ACHN (cell line): ENCODE measurements around the gene TBC1D16.
"Not testable (repeated sequence)": the region's sequence is repeated elsewhere in the genome, so short reads cannot be mapped to it uniquely, and the experiment has no call there.

Source experiments
- DNase-seq: peaks from one replicate; pipeline ENCODE4 v3.0.0-alpha.2; 2015
- in situ Hi-C: cut with HindIII; loops from 2 replicates; pipeline ENCODE4 v1.10.0; 2017; ENCODE audit warnings: low sequenced_read_pairs, low pct_ligation_motif_present, low pct_unique_long_range_greater_than_20kb

Gene TBC1D16

DNA sequence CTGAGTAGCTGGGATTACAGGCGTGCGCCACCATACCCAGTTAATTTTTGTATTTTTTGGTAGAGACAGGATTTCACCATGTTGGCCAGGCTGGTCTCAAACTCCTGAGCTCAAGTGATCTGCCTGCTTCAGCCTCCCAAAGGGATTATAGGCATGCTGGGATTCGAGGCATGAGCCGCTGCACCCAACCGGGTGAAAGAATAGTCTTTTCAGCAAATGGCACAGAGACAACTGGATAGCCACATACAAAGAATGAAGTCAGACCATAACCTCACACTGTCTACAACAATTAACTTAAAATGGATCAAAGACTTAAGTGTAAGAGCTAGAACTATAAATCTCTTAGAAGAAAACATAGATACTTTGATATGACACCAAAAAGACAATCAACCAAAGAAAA, 67.6 kb downstream of the TBC1D16 start:
- in situ Hi-C loops, result no loop called here
- DNase-seq, result no peak

DNA sequence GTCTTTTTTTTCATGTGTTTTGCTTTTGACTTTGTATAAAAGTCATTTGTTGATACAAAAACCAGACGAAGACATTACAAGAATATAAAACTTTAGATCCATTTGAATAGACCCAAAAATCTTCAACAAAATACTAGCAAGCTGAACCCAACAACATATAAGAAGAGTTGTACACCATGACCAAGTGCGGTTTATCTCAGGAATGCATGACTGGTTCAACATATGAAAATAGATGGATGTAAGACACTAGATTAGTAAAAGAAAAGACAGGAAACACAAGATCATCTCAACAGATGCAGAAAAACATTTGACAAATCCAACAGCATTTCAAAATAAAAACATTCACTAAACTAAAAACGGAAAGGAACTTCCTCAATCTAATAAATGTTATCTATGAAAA, 69.0 kb downstream of the TBC1D16 start:
- in situ Hi-C loops, result no loop called here

DNA sequence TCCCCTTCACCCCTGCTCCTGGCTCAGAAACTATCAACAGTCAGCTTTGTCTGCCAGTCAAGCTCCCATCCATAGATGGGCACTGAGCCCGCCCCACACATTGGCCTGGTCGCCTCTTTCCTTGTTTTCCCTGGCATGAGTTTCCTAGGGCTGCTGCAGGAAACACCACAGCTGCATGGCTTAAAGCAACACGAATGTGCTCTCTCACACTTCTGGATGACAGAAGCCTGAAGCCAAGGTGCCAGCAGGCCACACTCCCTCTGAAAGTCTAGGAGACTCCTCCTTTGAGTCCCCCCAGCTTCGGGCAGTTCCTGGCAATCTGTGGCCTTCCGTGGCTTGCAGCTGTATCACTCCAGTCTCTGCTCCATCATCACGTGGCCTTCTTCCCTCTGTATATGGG, 69.9 kb downstream of the TBC1D16 start:
- DNase-seq, result no peak
- in situ Hi-C loops, result no loop called here

More for the DNA sequence above, 69.0 kb downstream of the TBC1D16 start:
- DNase-seq, result no peak

DNA sequence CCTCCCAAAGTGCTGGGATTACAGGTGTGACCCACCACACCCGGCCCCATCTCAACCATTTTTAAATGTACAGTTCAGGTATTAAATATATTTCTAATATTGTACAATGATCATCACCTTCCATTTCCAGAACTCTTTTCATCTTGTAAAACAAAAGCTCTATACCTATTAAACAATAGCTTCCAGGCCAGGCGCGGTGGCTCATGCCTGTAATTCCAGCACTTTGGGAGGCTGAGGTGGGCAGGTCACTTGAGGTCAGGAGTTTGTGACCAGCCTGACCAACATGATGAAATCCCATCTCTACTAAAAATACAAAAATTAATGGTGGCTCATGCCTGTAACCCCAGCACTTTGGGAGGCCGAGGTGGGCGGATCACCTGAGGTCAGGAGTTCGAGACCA, 73.2 kb downstream of the TBC1D16 start:
- in situ Hi-C loops, DNase-seq: not testable (repeated sequence)

DNA sequence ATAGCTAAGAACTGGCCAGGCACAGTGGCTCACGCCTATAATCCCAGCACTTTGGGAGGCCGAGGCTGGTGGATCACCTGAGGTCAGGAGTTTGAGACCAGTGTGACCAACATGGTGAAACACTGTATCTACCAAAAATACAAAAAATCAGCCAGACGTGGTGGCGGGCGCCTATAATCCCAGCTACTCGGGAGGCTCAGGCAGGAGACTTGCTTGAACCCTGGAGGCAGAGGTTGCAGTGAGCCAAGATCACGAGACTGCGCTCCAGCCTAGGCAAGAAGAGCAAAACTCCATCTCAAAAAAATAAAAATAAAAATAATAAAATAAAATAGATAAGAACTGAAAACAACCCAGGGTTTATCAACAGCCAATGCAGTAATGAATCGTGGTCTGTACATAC, 74.1 kb downstream of the TBC1D16 start:
- DNase-seq, in situ Hi-C loops: not testable (repeated sequence)

DNA sequence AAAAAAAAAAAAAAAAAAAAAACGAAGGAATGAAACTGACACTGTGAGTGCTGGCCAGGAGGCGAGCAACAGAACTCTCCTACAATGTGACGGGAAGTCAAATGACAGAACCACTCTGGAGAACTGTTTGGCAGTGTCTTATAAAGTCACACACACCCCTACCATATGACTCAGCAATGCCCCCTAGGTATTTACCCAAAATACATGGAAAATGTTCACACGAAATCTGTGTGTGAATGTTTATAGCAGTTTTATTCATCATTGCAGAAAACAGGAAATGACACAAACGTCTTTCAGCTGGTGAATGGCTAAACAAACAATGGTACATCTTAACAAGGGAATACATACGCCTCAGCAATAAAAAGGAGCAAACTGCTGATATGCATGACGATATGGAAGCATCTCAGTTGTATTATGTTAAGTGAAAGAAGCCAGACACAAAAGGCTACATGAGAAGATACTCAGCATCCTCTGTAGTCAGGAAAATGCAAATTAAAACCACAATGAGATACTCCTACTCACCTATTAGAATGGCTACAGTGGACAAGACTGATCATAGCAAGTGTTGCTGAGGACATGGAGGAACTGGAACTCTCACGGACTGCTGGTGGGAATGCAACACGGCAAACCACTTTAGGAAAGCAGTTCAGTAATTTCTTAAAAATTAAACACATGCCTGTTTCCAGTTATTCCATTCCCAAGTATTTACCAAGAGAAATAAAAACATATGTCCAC, 74.7 kb downstream of the TBC1D16 start:
- in situ Hi-C loops, result no loop called here
- DNase-seq, result no peak

DNA sequence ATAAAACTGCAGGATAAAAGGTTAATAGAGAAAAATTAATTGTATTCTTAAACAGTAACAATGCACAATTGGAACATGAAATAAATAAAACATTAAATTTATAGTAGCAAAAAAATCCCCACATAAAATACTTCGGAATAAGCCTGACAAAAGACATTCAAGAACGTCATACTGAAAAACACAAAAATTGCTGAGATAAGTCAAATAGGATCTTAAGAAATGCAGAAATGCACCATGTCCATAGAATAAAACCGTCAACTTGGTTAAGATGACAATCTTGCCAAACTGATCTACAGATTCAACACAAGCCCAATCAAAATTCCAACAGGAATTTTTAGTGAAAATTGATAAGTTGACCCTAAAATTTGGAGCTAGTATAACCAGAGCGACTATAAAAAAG, 76.6 kb downstream of the TBC1D16 start:
- DNase-seq, result no peak
- in situ Hi-C loops, result no loop called here

DNA sequence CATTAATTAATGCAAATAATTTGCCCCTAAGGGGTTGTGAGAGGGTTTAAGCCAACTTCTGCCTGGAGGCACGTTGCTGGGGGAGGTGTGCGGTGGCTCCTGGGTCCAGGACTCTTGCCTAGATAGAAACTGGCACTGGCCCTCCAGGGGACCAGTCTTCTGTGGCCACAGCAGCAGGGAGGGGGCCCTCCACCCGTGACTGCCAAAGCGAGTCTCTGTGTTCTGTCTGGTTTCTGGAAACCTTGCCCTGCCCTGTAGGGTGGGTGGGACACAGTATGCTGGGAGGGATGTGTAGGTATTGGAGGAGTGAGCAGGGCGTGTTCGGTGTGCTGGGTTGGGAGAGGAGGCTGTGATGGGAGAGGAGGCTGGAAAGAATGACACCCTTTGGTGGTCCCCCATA, 78.8 kb downstream of the TBC1D16 start:
- DNase-seq, result no peak
- in situ Hi-C loops, result no loop called here

DNA sequence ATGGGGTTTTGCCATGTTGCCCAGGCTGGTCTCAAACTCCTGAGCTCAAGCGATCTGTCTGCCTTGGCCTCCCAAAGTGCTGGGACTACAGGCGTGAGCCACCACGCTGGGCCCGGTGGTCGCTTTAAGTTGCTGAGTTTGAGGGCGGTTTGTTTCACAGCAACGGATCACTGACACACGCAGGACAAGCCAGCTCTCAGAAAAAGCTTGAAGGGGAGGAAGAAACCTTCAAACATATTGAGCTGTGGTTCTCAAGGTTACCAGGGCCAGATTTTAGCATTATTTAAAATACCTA, 79.3 kb downstream of the TBC1D16 start:
- in situ Hi-C loops, DNase-seq: not testable (repeated sequence)

DNA sequence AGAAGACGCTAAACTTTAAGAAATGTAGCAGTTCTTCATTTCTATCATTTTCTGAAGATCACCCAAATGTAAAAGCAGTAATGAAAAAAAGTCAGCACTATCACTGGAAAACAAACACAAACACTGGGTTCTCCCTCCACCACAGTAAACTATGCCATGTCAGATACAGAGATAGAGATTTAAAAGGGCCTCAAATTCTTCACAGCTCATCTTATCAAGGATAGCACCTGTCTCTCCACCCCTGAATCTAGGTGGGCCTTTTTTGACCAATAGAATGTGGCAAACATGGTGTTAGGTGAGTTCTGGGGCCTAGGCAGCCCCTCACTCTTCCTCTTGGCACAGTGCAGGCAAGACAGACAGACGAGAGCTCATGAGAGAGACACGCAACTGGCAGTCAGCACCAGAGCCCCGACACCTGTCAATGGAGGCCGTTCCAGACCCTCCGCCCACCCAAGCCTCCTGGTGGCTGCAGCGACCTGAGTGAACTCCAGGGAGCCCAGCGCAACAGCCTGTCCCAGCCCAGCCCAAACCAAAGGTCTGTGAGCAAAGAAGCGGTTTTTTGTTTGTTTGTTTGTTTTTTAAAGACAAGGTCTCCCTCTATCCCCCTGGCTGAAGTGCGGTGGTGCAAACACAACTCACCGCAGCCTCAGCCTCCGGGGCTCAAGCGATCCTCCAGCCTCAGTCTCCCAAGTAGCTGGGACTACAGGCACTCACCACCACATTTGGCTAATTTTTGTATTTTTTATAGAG, 79.8 kb downstream of the TBC1D16 start:
- DNase-seq, result no peak
- in situ Hi-C loops, result no loop called here

DNA sequence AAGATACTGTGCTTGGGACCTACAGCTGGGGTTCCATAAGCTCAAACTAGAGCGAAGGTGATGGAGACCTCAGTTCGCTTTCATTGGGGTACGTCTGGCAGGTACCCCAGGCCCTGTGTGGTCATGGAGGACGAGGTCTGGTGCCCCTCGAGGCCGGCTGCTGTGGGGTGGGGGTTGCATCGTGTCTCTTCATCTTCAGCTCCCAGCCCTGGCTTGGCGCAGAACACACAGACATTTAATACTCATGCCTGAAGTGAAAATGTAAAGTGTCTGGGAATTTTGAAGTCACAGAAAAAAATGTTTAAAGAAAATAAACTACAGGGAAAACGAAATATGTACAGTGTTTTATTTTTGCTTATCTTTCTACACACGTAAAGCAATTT, 80.5 kb downstream of the TBC1D16 start:
- DNase-seq, result no peak
- in situ Hi-C loops, result no loop called here

DNA sequence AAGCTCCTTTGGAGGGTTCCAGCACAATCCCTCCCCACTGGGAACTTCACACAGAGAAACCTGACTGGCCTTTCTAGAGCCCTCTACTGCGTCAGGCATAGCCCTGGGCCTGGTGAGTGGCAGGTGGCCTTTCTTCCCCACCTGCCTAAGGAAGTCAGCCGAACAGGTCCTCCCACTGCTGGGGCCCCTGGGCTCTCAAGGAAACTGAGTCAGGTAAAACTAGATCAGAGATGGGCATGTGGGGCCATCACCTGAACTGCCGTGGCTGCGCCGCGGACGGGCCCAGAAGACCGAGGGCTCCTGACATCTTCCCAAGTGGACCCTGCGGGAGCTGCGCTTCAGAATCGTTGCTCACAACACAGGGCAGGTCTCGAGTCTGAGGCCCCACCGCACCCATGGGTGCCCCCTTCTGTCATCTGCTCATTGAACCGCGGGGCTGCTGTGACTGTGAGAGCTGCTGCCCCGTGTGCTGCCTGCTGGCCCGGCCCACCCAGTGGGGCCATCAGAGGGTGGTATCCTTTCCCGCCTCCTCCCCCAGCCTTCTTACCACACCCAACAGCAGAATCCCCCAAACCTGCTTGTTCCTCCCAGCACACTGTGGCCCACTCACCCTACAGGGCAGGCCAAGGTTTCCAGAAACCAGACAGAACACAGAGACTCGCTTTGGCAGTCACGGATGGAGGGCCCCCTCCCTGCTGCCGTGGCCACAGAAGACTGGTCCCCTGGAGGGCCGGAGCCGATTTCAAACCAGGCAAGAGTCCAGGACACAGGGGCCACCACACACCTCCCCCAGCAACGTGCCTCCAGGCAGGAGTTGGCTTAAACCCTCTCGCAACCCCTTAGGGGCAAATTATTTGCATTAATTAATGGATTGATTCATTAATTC, 81.1 kb downstream of the TBC1D16 start:
- no peak for DNase-seq
- in situ Hi-C loops, result no loop called here

DNA sequence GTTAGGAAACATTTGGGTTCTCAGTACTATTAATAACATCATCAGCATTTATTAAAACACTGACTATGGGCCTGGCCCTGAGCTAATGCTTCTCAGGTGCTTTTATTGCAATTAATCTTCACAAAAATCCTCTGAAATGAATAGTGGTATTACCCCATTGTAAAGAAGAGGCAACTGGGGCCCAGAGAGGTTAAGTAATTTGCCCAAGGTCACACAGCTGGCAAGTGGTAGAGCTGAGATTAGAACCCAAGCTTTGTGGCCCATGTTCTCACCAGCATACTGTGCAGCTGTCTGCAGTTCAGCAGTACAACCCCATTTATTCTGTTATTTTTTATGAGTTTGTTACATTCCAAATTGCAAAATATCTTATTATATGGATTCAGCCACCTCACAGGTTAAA, 82.3 kb downstream of the TBC1D16 start:
- in situ Hi-C loops, result no loop called here

DNA sequence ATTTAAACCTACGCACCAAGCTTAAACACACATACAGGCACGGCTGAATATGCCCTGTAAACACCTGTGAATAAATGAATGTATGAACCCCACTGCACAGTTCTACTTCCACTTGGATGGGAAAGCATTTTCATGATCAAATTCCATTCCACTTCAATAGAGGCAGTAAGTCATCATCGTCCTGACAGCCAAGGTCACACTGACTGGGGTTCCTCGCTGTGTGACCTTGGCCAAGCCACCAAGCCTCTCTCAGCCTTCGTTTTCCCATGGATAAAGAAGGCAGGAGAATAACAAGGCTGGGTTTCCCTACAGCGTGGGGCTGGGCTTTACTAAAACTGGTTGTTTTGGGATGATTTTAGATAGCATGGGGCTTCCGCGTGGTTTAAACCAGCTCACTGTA, 82.8 kb downstream of the TBC1D16 start:
- no peak for DNase-seq
- in situ Hi-C loops, result no loop called here

More for the DNA sequence above, 82.3 kb downstream of the TBC1D16 start:
- no peak for DNase-seq

DNA sequence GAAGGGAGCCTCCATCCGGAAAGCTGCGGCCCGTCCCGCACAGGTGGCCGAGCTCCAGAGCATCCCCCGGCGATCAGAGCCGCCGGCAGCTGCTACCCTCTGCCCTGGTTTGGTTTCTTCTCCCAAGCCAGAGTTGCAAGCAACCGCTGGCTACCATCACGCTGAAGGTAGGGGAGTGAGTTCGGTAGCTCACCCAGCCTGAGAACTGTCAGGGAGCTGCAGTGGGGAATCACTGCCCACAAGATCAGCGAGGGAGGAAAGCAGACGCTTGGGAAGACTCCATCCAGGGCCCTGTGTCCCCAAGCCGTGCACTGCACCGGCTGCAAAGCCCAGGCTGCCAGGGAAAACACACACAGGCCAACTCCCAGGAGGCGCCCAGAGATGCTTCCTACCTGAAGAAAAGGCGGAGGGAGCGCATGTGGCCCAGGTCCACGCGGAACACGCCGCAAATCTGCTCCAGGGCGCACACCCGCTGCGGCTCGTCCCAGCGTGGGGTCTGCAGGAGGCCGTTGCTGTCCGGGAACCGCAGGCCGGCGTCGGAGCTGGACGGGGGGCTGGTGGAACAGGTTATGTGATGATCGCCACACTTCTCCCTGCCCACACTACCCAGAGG, 83.3 kb downstream of the TBC1D16 start:
- in situ Hi-C loops, result no loop called here
- DNase-seq, result no peak

DNA sequence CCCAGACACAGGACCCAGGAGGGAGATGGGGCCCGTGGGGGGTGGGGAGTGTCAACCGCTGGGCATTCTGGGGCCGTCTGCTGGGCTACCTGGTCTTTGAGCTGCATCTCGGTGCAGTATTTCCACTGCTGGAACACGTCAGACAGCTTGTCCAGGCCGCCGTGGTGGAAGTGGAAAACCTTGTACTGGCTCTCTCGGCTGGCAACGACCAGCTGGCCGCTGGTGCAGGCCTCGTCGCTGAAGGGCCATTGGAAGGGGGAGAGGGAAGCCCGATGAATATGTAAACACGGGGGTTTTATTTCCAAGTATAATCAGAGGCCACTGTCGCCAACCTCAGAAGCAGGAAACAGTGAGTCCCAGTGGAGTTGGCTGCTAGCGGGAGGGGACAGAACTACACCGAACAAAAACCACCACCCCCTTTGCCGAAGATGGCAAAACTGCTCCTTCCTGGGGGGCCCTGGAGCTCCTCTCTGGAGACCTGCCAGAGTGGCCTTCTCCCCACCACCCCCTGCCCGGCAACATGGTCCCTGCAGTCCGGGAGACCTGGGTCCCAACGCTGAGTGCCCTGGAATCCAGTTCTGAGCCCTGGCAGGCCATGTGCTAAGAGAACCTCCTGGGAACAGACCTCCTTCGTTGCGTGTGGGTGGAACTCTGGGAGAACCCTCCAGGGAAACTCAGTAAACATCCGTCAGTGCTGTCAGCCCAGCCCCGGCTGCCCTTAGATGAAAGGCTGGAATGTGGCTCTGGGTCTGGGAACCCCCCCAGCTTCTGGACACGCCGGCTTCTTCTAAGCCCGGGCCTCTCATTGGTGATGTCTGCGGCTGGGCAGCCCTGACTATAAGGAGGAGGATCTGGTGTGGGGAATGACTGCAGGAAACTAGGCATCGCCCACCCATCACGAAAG, 84.1 kb downstream of the TBC1D16 start:
- in situ Hi-C loops, result no loop called here
- no peak for DNase-seq

DNA sequence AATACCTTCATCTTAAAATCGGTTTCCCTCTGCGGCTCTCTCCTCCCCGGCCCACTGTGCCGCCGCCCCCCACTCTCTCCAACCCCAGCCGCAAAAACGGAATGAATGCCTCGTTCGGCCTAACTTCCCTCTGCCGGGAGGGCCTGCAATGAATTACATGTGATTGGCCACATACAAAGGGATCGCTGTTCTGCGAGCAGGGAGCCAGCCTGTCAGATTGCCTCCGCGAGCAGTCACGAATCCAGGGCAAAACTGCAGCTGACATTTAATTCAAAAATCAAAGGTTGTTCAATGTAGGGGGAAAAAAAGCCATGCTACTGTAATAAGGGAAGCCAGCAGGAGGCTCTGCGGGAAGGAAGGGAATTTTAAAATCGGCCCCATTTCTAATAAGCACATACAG, 84.9 kb downstream of the TBC1D16 start:
- DNase-seq, result no peak
- in situ Hi-C loops, result no loop called here

DNA sequence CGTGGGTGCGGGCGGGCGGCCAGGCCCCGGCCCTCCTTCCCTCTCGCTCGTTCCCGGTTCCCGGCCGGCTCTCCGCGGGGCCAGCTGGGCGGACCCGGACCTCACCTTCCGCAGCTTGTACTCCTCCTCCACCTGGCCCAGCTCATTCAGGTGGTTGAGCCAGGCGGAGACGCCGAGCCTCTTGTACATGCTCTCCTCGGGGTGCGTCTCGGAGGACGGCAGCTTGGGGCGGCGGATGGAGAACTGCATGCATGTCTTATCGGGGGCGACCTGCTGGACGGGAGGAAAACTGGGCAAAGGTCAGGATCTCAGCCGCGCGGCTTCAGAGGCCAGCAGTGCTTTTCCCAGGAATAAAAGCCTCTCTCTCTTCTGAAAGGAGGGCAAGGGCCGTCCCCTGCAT, 85.4 kb downstream of the TBC1D16 start:
- in situ Hi-C loops, result no loop called here
- DNase-seq, result no peak
